COLO829 (cell line): ENCODE results near the gene PNPLA7.
"Not testable (repeated sequence)": the region's sequence is repeated elsewhere in the genome, so short reads cannot be mapped to it uniquely, and the experiment has no call there.

Experiments used
- DNase-seq: peaks from one replicate; pipeline ENCODE4 v3.0.0; 2012; ENCODE audit warnings: low spot score

Gene PNPLA7

DNA sequence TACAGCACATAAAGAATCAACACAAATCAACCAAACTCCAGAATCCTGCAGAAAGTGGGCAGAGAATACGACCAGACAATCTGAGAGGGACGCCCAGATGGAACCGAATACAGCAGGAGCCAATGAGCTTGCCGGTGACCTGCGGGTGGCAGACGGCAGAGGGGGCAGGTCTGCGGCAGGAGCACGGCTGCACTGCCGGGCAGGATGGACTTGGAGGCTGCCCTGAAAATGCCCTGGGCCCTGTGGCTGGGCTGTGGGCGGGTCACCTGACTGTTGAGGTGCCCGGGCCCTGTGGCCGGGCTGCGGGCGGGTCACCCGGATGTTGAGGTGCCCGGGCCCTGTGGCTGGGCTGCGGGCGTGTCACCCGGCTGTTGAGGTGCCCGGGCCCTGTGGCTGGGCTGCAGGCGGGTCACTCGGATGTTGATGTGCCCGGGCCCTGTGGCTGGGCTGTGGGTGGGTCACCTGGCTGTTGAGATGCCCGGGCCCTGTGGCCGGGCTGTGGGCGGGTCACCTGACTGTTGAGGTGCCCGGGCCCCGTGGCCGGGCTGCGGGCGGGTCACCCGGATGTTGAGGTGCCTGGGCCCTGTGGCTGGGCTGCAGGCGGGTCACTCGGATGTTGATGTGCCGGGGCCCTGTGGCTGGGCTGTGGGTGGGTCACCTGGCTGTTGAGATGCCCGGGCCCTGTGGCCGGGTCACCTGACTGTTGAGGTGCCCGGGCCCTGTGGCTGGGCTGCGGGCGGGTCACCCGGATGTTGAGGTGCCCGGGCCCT, 36.2 kb downstream of the PNPLA7 start:
- DNase-seq: peak; percentile 32

DNA sequence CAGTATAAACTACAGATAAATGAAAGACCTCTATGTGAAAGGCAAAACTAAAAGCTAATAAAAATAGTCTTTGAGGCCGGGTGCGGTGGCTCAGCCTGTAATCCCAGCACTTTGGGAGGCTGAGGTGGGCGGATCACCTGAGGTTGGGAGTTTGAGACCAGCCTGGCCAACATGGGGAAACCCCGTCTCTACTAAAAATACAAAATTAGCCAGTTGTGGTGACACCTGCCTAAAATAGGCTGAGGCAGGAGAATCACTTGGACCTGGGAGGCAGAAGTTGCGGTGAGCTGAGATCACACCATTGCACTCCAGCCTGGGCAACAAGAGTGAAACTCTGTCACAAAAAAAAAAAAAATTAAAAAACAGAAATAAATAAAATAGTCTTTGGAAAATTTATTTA, 37.1 kb downstream of the PNPLA7 start:
- not testable (repeated sequence) for DNase-seq

DNA sequence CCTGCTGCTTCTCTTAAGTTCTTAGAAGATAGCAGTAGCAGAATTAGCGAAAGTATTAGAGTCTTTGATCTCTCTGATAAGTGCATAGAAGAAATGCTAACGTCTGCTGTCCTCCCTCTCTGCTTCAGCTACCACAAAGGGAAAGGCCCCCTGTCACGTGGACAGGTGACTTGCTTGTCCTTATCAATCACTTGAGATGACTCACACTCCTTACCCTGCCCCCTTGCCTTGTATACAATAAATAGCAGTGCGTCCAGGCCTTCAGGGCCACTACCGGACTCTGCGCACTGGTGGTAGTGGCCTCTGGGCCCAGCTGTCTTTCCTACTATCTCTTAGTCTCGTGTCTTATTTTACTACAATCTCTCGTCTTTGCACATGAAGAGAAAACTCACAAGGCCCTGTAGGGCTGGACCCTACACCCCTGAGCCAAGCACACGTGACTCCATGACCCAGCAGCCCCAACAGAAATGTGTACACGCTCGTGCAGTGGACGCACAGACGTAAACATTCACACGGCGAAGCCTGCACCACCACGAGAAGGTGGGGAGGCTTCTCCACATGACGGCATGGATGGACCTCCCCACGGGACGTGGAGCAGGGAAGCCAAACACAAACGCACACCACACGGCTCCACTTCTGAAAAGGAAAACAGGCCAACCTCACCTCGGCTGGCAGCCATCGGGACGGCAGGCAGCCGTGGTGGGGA, 38.3 kb downstream of the PNPLA7 start:
- no peak for DNase-seq

DNA sequence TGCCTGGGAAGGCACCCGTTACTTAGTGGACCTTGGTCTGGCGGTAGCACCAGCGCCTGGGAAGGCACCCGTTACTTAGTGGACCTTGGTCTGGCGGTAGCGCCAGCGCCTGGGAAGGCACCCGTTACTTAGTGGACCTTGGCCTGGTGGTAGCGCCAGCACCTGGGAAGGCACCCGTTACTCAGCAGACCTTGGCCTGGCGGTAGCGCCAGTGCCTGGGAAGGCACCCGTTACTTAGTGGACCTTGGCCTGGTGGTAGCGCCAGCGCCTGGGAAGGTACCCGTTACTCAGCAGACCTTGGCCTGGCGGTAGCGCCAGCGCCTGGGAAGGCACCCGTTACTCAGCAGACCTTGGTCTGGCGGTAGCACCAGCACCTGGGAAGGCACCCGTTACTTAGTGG, 39.1 kb downstream of the PNPLA7 start:
- DNase-seq: not testable (repeated sequence)

DNA sequence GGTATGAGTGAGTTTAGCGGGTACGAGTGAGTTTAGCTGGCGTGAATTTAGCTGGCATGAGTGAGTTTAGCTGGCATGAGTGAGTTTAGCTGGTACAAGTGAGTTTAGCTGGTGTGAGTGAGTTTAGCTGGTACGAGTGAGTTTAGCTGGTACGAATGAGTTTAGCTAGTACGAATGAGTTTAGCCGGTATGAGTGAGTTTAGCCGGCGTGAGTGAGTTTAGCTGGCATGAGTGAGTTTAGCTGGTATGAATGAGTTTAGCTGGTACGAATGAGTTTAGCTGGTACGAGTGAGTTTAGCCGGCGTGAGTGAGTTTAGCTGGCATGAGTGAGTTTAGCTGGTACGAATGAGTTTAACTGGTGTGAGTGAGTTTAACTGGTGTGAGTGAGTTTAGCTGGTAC, 41.0 kb downstream of the PNPLA7 start:
- DNase-seq: no peak

DNA sequence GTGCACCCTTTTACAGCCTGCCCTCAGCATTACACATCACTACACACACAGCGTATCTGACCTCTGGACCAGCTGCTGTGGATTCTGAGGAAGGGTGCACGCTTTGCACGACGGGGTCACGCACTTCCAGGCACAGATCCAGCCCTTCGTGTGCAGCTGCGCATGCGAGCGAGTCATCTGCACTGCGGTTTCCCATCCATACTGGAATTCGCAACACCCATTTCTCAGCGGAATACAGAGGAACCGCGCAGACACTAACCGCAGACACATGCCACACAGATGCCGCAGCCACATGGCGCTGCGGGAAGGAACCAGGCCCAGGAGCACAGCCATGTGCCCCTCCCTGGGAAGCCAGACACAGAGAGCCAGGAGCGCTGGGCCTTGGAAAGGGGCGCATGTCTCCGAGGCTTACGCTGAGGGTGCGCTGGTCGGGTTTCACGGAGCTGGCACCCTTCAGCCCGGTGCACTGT, 43.5 kb downstream of the PNPLA7 start:
- DNase-seq: no peak

- DNase-seq: no peak
Observed at GRCh38 chr9:137506274-137506673, 43.9 kb downstream of the PNPLA7 start.

DNA sequence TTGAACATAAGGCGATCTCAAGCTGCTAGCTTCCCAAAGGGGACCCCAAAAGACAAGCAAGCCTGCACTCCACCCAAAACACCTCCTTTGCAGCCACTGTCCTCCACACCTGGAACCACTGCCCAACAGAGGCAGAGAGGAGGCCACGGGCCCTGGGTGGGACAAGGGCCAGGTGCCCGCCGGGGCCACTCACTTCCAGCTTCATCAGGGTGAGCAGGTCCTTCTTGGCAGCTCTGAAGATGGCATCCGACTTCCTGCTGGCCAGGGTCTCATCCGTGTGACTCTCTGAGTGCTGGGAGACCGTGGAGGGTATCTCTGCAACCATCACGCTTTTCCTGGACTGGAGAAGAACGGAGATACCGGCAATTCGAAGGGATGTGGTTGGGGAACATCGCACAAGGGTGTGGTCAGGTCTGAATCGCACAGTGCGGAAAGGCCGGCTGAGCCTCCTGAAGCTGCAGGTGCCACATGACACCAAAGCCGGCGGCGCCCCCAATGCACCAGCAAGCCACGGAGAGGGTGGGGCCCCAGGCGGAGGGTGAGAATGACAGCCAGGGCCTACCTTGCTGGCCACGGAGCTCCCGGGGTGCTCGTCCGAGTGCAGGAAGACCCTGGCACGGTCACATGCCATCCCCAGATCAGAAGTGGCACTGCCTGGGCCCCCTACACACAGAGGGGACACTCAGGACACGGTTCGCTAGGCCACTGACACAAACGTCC, 44.6 kb downstream of the PNPLA7 start:
- no peak for DNase-seq

GRCh38 chr9:137504432-137504777, 45.8 kb downstream of the PNPLA7 start:
- no peak for DNase-seq

DNA sequence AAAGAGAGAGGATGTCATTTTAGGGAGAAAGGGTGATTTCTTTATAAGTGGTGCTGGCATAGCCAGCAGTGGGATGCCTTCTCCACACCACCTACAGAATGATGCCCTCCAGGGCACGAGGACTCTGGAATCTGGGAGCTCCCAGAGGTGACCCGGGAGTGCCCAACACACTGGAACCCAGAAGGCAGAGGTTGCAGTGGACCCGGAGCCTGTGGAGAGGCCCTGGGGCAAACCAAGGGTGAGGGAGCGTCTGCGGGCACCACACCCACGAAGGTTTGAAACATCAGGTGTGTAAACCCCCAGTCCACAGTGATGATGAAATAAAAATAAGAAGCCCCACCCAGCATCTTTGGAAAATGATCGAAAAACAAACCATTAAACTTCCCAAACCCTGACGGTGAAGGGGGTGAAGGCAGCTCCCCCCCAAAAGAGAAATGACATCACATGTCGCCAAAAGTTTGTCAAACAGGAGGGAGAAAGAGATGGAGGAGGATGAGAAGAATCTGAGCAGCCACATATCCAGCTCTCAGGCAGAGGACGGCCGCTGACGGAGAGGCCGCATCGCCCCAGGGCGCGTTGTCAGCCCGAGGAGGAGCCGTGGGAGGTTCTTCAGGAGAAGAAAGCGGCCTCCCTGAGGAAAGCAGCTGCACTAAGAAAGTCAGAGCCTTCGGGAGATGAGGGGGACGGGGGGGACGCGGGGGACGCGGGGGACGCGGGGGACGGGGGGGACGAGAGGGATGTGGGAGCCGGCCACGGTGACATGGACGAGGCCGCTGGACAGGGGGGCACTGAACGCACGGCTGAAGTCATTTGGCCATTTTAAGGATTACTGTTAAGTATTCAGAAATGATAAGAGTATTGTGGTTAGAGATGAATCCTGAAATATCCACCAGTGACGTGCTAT, 47.9 kb downstream of the PNPLA7 start:
- DNase-seq: peak; percentile 84

- no peak for DNase-seq
Observed at GRCh38 chr9:137501457-137501856, 48.7 kb downstream of the PNPLA7 start.

DNA sequence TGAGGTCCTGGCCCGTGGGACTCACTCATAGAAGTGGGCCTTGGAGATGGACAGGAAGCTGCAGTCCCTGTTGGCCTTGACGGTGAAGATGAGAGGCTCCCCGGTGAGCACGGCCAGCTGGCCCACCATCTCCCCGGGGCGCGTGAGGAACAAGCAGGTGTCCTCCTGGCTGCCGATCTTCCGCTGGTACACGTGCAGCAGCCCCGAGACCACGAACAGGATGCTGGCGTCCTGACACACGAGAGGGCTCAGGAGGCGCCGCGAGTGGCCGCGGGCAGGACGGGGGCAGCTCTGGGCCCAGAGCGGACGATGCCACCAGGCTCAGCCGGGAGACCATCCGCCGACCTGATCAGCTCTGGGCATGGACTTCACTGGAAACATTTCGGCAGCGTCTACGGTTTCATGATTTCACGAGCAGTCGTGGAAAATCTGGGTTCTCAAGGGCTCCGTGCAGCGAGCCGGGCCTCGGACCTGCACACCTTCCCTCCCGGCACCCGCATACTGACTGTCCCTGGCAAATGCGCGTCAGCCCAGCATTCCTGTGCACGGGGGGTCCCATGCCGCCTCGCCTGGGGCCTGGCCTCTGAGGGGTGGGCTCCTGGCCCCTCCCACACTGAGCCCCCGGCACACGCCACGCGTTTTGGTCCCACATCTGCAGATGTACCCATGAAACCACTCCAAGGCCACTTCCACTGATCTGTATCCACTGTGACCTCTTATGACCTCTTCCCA, 49.4 kb downstream of the PNPLA7 start:
- DNase-seq: no peak

DNA sequence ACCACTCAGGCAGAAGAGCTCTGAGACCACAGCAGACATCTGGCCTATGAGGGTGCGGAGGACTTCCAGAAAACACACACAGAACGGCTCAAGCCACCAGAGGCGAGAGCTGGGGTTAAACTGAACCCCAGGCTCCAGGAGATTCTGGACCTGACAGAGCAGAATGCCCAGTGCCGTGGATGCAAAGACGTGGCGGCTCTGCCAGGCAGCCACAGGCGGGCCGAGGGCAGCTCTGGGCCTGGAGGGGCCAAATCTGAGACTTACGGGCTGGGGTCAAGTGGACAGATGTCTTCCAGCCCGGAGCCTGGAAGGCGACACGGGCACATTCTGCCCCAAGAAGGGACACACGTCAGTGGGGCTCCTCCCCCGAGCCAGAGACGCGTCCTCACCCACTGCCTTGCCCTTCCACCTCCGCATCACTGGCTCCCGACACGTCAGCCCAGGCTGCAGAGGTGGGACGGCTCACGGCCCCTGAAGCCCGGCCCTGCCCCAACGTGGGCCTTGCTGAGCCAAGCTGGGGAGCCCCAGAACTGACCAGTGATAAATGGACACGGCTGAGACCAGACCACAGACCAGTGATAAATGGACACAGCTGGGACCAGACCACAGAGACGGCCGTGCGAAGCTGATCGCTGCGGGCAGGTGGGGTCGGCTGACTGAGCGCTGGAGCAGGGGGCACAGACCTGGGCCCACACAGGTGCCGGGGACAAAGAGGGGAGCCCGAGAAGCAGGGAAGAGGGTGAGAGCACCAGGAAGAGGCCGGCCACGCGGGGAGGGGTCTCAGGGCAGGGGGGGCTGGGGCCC, 50.1 kb downstream of the PNPLA7 start:
- DNase-seq: no peak

- no peak for DNase-seq
Observed at GRCh38 chr9:137499416-137499815, 50.8 kb downstream of the PNPLA7 start.

DNA sequence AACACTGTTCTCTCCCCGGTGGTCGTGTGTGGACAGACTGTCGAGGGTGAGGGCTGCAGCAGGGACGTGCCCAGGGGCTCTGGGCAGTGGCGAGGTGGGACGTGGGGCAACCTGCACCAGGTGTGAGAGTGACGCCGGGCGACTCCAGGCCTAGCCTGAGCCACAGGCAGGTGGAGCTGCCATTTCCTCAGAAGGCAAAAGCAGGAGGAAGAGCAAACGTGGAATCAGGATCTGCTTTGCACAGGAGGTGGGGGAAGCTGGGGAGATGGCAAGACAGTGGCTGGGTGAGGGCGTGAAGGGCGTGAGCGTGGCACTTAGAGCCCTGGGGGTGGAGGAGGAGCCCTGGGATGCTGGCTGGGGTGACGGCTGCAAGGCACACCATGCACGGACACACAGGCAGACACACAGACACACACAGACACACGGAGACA, 51.5 kb downstream of the PNPLA7 start:
- DNase-seq: no peak

DNA sequence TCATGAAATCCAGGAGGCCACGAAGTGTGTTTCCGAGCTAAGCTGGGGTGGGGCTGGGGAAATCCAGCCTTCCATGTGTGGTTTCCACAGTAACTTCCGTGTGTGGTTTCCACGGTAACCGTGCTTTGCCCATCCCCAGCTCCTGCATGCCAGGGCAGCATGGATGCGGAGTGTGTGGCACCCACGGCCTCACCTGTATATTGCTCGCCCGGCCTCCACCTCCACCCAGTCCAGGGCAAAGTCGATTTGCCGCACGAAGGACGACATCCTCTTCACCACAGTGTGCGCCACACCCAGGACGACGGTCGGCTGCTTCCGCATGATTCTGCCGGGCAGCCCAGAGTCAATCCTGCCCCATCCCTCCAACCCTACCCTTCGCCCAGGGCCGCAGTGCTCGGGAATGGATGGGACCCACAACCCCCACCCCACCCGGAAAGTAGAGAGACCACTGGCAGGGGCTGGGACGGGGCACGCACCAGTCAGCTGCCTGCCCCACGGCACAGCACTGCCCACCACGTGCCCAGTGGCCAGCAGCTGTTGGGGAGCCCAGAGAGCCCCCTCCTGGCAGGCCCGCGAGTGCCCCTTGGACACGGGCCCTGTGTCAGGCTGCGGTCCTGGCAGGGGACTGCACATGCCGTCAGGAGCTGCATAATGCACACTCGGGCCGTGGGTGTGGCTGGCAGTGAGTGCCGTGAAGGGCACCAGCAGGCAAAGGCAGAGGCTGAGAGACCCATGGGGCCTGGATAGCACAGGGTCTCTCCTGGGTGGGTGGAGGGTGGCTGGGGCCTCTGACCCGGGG, 52.1 kb downstream of the PNPLA7 start:
- DNase-seq: no peak

- DNase-seq: no peak
Observed at GRCh38 chr9:137496601-137497375, 53.4 kb downstream of the PNPLA7 start.

DNA sequence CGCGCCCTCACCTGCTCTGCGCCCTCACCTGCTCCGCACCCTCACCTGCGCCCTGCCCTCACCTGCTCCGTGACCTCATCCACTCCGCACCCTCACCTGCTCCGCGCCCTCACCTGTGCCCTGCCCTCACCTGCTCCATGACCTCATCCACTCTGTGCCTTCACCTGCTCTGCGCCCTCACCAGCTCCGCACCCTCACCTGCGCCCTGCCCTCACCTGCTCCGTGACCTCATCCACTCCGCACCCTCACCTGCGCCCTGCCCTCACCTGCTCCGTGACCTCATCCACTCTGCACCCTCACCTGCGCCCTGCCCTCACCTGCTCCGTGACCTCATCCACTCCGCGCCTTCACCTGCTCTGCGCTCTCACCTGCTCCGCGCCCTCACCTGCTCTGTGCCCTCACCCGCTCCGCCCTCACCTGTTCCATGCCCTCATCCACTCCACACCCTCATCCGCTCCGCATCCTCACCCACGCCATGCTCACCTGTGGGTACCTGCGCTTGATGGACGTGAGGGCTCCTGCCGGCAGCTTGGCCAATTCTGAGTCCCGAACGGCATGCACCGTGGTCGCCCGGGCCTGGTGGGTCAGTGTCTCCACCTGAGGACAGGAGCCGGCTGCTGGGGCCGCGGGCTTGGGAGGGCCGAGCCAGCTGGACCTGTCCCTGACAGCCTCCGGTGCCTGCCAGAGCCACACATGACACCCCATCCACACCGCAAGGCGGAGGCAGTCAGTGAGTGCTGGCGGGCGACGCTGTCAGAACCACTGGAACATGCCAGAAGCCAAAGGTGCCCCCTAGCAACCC, 55.5 kb downstream of the PNPLA7 start:
- no peak for DNase-seq
